ENCODE data around the gene LIPG. TPM values are rescaled to one million over a fixed set of nuclear protein-coding genes. Genes with fewer than 3 reads are reported as not detected.
A peak's percentile ranks its signal among the peaks of the same experiment; 100 is the strongest.

LIPG gene
- total and polyA plus RNA-seq, 9 of the 15 experiments (the other 6 are each of a cell fraction or from before 2014, with no cell fraction given): 0.76 to 1.8 (median 1.3) TPM

DNA sequence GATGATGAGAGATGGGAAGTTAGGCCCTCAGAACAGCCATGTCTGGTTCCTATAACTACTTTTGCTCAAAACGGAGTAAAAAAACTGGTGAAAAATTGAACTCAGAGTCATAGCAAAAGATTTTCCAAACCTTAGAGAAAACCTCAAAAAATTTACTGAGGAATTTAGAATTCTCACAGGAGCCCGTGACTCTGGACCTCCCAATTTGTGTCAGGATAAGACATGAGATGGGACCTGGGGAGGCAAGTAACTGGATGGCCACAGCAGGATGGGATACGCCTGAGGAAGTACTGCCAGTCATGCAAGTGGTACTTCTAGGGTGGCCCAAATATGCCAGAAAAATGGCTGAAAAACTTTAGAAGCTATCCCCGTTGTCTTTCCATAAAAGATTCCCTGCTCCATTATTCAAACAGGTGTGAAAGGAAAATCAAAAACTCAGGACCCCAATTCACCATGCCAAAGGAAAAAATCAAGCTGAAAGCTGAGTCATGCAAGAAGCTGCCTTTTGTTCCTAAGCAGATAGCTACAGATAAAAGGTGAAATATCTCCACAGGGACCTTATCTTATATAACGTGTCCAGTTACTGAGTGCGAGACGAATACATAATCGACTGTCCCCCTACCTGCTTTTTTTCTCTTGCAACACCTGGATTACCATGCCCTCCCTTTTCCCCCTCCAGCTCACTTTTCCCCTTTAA, 34.1 kb upstream of the LIPG start:
- WGBS (ENCODE audit: insufficient coverage, low coverage, missing lambda C conversion rate): 14% methylated on average over 8 of the region's 8 CpGs
- DNase-seq (ENCODE audit: extremely low read depth in 1 of 4, low spot score in 3 of 4): no peak
- Histone ChIP-seq H3K4me3 (no peak overlapping the region), H3K9me1 (ENCODE audit: control insufficient read depth, insufficient read depth, low read length) (no peaks in the 10 kb centered on the region), H3K9ac (ENCODE audit: insufficient read depth in 1 of 2, low read depth in 2 of 2, low read length in 2 of 2) (no peak overlapping the region), H3K4me2 (ENCODE audit: insufficient read depth, low read length) (no peak overlapping the region), H2AFZ (ENCODE audit: low read depth, low read length) (no peak overlapping the region), H3K9me3 (replicated peaks; ENCODE audit: control insufficient read depth, insufficient read depth, low read depth, low read length) (no peaks in the 10 kb centered on the region), H3K27me3 (ENCODE audit: control insufficient read depth in 2 of 2, insufficient read depth in 2 of 2, low read length in 2 of 2) (no peaks in the 10 kb centered on the region), H4K20me1 (replicated peaks; ENCODE audit: control insufficient read depth, insufficient read depth, low read length) (no peaks in the 10 kb centered on the region), H3K36me3 (ENCODE audit: control insufficient read depth, insufficient read depth, low read length) (no peaks in the 10 kb centered on the region), H3K79me2 (ENCODE audit: control insufficient read depth, insufficient read depth, low read length) (no peaks in the 10 kb centered on the region), H3K27ac (ENCODE audit: extremely low read depth, low read depth, low read length) (no peak overlapping the region), H3K4me1 (replicated peaks in 1 of 2; ENCODE audit: control insufficient read depth in 2 of 2, insufficient read depth in 2 of 2, low read length in 2 of 2) (peaks cover 3 to 24% of the 10 kb centered on the region in 2 experiments; a peak in 3 of 5 replicates)
- ChIA-PET POLR2A (interaction anchor here (0.6 to 1.4 kb wide), 3 partner anchors 9 to 610 kb away, joined by 3 to 5 read pairs (median 4); no protein-coding TSS in a partner anchor), CTCF (ENCODE audit: low intra/inter-chr PET ratio) (no interaction called here)
- no peak for ATAC-seq
- intact Hi-C loops (cut with micrococcal nuclease) (no loop called here), in situ Hi-C loops (cut with MboI) (no loop called here)
- no TSS peak for BruUV-seq (replicated peaks)
- no peak for FAIRE-seq
- TF ChIP-seq RCOR1 (IDR thresholded peaks at IDR 0.05; ENCODE audit: borderline replicate concordance in 1 of 2, low read depth in 2 of 2, low read length in 2 of 2) (peak in 1 of 2 experiments; percentile 32; a peak in 1 of 4 replicates), MAFG (tag; conservative IDR thresholded peaks at IDR 0.05) (peak; percentile 73), MEIS2 (IDR thresholded peaks at IDR 0.05; ENCODE audit: partially characterized antibody) (no peak), C11orf30 (IDR thresholded peaks at IDR 0.05; ENCODE audit: low read depth) (peak; percentile 64), OTX1 (CRISPR knock-in tag; IDR thresholded peaks at IDR 0.05) (no peak), CXXC5 (CRISPR knock-in tag; IDR thresholded peaks at IDR 0.05) (peak; percentile 28; the same call in 1 of the 2 replicates), PRMT5 (CRISPR knock-in tag; IDR thresholded peaks at IDR 0.05) (no peak), FOSL1 (tag; conservative IDR thresholded peaks at IDR 0.05) (peak; percentile 23; the same call in 1 of the 2 replicates), ZEB2 (IDR thresholded peaks at IDR 0.05) (peak; percentile 86), JUND (IDR thresholded peaks at IDR 0.05; ENCODE audit: borderline replicate concordance, low read depth, low read length) (peak; percentile 43; the same call in 1 of the 2 replicates), JUND (tag; IDR thresholded peaks at IDR 0.05; ENCODE audit: borderline replicate concordance, low read depth, low read length) (0 out of 3 replicates have a peak, but pooled peaks have one; percentile 16), NFE2 (IDR thresholded peaks at IDR 0.05; ENCODE audit: low read depth) (peak; percentile 78), ILF3 (IDR thresholded peaks at IDR 0.05; ENCODE audit: borderline replicate concordance) (no peak), PTRF (tag; IDR thresholded peaks at IDR 0.05) (no peak)
- TF ChIP-seq, protein P1, sequence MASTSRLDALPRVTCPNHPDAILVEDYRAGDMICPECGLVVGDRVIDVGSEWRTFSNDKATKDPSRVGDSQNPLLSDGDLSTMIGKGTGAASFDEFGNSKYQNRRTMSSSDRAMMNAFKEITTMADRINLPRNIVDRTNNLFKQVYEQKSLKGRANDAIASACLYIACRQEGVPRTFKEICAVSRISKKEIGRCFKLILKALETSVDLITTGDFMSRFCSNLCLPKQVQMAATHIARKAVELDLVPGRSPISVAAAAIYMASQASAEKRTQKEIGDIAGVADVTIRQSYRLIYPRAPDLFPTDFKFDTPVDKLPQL (IDR thresholded peaks at IDR 0.05; ENCODE audit: extremely low read depth, insufficient read length): no peak
- TF ChIP-seq, protein P2, sequence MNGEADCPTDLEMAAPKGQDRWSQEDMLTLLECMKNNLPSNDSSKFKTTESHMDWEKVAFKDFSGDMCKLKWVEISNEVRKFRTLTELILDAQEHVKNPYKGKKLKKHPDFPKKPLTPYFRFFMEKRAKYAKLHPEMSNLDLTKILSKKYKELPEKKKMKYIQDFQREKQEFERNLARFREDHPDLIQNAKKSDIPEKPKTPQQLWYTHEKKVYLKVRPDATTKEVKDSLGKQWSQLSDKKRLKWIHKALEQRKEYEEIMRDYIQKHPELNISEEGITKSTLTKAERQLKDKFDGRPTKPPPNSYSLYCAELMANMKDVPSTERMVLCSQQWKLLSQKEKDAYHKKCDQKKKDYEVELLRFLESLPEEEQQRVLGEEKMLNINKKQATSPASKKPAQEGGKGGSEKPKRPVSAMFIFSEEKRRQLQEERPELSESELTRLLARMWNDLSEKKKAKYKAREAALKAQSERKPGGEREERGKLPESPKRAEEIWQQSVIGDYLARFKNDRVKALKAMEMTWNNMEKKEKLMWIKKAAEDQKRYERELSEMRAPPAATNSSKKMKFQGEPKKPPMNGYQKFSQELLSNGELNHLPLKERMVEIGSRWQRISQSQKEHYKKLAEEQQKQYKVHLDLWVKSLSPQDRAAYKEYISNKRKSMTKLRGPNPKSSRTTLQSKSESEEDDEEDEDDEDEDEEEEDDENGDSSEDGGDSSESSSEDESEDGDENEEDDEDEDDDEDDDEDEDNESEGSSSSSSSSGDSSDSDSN (IDR thresholded peaks at IDR 0.05; ENCODE audit: borderline replicate concordance in 1 of 2, low read depth in 2 of 2, low read length in 2 of 2): no peak

All from K562 (cell line).